IPS DF 4.7 (cell line): Measurements from ENCODE around the gene DDX27.

Source experiments
- DNase-seq: peaks from one replicate; pipeline ENCODE4 v3.0.0-alpha.2; 2013; ENCODE audit warnings: low spot score; ENCODE audit errors: extremely low read depth

DDX27 gene

DNA sequence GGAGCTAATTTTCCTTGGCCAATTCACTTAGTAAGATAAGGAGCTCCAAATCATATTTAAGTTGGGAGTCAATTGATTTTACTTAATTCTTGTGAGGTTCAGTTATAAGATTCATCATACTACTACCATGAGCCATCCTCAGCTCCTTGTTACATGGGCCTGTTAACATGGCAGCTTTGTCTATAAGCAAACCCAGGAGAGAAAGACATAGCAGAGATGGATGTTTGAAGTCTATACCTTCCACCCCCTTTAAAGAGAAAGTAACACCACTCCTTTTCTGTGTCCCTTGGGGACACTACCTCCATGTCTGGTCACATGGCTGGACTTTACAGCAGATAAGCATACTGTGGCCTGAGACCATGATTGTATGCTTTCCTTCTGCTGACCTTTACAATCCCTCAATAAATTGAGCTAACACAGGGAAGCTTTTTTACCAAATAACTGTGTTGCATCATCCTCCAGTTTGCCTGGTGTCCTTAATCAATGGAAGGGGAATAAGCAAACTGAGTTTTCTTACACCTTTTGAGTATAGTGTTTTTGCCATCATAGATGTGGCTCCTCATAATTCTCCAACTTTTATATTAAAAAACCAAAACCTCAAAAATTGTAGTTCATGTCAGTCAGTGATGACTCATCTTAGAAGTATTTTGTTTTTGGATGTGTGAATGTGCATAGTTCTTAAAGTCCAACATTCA lies 68.5 kb downstream of the DDX27 start:
- DNase-seq, result no peak

DNA sequence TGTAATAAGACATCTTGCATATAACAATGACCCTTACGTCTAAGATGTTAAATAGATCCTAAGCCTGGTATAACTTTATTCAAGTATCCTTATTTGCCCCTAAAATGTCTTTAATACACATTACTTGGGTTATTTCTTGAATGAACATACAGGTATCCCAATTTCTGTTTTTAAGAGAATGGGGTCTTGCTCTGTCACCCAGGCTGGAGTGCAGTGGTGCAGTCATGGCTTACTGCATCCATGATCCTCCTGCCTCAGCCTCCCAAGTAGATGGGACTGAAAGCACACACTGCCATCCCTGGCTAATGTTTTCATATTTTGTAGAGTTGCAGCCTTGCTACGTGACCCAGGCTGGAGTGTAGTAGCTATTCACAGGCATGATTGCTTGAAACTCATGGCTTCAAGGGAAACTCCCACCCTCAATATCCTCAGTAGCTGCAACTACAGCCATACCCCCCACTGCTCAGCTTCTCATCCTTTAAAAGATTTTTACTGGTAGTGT lies 69.1 kb downstream of the DDX27 start:
- no peak for DNase-seq

GRCh38 chr20:49288784-49289696 lies 69.8 kb downstream of the DDX27 start:
- no peak for DNase-seq

DNA sequence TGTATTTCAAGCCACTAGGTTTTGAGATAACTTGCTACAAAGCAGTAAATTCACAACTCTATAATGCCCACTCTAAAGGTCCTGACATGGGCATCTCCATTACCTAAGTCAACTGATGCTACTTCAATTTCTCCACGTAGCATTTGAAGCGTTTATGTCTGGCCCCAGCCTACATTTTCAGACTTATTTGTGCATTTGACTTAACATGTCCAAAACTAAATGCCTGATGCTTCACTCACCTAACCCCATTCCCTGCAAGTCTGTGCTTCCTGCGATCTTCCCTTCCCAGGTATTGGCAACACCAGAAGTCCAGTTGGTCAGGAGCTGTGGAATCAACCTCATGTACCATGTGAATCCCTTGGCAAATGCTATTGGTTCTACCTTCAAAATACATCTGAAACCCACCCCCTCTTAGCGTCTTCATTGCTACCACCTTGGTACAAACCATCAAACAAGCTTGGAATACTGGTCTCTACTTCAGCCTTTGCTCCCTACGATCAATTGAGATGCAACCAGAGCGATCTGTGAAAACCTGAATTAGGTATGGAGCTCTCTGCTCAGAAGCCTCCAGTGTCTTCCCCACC lies 71.5 kb downstream of the DDX27 start:
- DNase-seq, result no peak

DNA sequence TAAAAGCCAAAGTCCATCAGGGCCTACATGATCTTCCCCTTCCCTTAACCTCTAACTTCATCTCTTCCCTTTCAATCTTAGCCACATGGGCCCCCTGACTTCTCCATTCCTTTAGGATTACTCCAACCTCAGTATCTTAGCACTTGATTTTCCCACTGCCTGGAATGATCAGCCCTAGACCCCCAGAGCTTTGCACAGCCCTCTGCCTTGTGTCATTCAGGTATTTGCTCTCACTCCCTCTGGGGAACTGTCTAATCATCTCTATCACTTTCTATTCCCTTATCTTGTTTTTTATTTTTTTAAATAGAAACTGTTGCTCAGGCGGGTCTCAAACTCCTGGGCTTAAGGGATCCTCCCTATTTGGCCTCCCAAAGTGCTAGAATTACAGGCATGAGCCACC lies 72.0 kb downstream of the DDX27 start:
- no peak for DNase-seq

DNA sequence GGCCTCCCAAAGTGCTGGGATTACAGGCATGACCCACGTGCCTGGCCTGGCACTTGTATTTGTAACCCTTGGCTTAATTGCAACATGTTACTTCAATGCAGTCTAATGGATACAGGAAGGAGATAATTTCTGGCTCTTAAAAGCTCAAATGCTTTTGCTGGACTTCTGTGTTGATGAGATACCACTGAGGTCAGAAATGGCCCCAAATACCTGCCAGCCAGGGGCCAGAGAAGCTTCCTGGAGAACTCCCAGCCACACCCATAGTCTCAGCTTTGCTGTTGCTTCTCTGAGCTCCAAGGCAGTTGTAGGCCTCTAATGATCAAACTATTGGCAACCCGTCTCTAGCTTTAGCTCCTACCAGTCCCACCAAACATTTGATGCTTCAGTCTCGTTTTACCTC lies 72.8 kb downstream of the DDX27 start:
- no peak for DNase-seq

DNA sequence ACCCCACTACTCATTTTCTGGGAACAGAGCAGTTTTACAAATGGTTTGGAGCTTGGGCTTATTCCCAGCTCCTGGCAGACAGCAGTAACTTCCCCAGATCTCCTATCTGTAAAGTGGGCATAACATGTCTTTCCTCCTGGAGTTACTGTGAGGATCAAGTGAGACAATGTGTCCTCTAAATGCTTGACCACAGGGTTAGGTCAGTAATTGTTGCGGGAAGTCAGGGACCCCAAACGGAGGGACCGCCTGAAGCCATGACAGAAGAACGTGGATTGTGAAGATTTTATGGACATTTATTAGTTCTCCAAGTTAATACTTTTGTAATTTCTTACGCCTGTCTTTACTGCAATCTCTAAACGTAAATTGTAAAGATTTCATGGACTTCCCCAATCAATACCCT lies 73.9 kb downstream of the DDX27 start:
- DNase-seq, result no peak
